ENCODE data around the gene CPPED1.
"Not testable (repeated sequence)": the region's sequence is repeated elsewhere in the genome, so short reads cannot be mapped to it uniquely, and the experiment has no call there.

The CPPED1 gene, protein sequence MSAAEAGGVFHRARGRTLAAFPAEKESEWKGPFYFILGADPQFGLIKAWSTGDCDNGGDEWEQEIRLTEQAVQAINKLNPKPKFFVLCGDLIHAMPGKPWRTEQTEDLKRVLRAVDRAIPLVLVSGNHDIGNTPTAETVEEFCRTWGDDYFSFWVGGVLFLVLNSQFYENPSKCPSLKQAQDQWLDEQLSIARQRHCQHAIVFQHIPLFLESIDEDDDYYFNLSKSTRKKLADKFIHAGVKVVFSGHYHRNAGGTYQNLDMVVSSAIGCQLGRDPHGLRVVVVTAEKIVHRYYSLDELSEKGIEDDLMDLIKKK

DNA sequence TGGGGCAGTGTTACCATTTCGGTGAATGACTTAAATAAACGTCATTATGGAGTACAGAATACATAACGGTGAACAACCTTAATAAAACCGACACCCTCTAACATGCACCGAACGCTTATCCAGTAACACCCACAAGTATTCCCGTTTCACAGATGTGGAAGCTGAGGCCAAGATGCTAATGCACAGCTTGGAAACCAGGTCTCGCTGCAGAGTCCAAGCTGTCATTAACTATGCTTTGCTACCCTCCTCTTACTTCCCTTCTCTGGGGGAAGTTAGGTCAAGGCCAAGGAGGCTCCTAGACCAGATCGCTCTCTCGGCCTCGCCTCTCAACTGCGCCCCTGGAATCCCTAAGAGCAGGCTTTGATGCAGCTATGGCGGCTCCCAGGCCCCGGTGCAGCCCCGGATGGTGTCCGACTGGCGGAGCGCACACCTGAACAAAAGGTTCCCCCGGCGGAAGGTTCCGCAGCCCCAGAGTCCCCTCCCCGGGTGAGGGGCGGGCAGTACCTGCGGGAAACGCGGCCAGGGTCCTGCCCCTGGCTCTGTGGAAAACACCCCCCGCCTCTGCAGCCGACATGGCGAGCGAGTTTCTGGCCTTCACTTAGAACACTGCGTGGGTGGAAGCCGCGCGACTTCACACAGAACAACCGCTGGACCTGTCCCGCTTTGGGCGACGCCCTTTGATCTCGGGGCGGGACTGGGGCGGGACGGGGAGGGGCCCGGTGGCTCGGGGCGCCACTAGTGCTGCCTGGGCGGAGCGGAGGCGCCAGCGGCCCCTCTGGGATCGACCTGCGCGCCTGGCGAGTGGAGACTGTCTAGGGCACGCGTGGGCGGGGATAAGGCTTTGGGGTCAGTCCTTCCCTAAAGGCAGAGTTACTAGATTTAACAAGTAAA lies at the start of gene CPPED1:
TSS of gene CPPED1 (minus strand) at position 685 of the 891 bp plus-strand sequence. CDS start at position 574, 111 bp downstream.
- peak; percentile 92 for DNase-seq (ENCODE audit: low read depth)

DNA sequence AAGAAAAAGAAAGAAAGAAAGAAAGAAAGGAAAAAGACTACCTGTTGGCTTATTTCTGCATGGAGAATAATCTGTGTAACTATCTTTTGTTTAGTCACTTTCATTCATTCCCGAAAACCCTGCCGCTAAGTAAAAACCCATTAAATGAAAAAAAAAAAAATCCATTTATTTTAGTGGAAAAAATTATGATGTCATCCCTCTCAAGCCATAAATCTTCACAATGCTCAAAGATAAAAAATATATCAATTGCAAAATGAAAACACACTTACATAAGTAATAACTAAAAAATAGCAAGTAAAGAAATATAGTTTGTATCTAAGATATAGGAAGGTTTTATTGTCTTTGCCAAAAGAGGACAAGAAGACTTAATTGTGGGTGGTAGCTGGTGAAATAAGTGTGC lies 46.5 kb upstream of the CPPED1 start:
- no peak for DNase-seq (ENCODE audit: low read depth)

DNA sequence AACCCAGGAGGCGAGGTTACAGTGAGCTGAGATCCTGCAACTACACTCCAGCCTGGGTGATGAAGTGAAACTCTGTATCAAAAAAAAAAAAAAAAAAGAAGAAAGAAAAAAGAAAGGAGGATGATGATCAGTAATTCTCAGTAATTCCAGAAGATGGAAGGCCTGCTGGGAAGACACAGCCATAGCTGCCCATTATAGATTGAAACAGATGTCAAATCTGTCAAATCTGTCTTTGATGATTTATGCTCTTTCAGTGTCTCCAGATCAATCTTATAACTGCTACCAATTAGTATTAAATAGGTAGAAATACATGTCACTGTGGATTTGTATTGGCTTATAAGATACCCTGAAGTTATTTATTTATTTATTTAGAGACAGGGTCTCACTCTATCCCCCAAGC lies 42.9 kb upstream of the CPPED1 start:
- DNase-seq (ENCODE audit: low read depth), result no peak

DNA sequence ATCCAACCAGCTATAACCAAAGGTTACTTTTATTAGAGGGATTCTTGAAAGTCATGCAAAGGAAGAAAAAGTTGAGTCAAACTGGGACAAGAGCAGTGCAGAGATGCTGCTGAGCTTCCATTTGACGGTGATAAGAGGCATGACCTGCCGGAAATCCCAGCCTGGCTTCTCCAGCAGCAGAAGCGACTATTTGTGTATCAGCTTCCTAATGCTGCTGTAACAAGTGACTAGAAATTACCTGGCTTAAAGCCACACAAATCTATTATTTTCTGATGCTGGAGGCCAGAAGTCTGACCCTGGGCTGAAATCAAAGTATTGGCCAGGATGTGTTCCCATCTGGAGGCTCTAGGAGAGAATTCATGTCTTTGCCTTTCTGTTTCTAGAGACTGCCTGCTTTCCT lies 41.6 kb upstream of the CPPED1 start:
- DNase-seq (ENCODE audit: low read depth), result no peak

DNA sequence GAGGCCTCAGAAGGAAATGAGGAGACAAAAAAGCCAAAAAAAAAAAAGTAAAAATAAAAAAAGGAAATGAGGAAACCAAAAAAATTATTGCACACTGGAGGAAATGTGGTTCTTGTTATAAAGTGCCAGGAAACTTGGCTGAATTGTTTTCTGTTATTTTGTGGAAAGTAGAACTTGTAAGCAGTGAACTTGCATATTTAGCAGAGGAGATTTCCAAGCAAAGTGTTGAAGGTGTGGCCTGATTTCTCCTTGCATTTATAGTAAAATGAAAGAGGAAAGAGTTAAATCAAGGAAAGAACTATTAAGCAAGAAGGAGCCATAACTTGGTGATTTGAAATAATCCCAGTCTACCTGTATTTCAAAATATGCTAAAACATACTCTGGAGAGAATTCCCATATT lies 34.1 kb upstream of the CPPED1 start:
- DNase-seq (ENCODE audit: low read depth), result no peak

DNA sequence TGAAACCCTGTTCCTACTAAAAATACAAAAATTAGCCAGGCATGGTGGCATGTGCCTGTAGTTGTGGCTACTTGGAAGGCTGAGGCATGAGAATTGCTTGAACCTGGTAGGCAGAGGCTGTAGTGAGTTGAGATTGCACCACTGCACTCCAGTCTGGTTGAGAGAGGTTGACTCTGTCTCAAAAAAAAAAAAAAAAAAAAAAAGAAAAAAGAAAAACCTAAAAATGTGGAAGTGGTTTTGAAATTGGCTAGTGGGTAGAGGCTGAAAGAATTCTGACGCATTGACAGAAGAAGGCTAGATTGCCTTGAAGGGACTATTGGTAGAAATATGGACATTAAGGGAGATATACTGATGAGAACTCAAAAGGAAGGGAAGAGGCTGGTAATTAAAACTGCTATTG lies 33.6 kb upstream of the CPPED1 start:
- no peak for DNase-seq (ENCODE audit: low read depth)

DNA sequence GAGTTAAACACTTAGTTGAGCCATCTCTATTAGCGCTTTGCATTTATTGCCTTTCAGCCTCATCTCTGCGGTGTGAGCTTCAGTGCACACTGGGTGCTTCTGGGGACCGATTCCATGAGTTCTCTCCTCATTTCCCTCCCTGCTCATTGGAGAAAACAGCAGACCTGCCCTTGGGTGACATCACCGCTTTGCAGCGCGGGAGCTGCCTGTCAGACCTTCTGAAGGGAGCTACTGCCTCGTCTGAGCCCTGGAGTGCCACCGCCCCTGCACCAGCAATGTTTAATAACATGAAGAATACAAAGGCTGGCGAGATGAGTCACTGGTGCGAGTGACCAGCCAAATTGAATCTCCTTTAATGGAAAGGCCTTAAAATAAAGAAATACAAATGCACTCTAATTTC lies 30.2 kb upstream of the CPPED1 start:
- DNase-seq (ENCODE audit: low read depth), result no peak

DNA sequence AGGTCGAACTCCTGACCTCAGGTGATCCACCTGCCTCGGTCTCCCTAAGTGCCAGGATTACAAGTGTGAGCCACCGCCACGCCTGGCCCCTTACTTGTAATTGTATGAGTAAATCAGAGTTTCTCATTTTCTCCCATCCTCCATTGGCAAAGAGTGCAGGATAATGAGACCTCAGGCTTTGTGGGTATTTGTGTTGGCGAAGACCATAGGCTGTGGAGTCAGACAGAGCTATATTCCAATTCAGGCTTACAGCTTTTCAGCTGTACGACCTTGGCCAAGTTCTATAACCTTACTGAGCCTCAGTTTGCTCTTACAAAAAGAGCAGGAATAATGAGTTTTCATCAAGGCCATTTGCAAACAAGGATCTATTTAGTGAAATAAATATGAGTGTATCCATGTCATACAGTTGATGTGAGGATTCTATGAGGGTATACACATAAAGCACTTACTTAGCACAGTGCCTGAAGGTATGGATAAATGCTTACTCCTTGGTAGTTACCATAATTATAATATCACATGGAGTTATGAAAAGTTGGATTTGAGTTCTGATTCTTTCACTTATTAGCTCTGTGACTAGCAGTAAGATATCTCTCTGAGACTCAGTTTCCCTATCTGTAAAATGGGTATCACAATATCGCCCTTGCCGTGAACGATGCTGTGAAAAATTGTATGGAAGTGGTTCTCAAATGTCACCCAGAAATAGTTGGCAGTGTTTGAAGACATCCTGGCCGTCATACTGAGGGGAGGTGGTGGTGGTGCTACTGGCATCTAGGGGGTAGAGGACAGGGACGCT lies 25.6 kb upstream of the CPPED1 start:
- DNase-seq (ENCODE audit: low read depth), result no peak

DNA sequence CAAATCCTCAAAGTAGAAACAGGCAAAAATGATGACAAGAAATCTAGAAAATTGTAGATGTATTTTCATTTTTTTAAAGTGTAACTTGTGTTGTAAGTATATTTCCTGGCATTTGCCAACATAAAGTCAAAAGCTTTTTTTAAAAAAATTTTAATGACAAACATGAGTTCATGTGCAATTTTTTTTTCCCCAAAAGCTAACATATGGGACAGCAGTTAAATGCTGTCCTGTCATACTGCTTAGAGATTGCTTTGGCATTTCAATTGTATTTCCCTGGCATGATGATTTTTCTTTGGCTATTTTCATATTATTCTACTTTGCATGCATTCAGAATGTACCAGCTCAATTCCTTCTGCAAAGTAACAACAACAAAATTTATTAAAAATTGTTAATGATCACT lies 24.5 kb upstream of the CPPED1 start:
- DNase-seq (ENCODE audit: low read depth), result no peak

DNA sequence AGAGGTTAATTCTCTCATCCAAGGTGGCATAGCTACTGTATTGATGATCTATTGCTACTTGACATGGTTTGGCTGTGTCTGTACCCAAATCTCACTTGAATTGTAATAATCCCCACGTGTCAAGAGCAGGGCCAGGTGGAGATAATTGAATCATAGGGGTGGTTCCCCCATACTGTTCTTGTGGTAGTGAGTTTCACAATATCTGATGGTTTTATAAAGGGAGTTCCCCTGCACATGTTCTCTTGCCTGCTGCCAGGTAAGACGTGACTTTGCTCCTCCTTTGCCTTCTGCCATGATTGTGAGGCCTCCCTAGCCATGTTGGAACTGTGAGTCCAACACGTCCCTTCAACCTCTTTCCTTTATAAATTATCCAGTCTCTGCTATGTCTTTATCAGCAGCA lies 22.9 kb upstream of the CPPED1 start:
- DNase-seq (ENCODE audit: low read depth), result no peak

DNA sequence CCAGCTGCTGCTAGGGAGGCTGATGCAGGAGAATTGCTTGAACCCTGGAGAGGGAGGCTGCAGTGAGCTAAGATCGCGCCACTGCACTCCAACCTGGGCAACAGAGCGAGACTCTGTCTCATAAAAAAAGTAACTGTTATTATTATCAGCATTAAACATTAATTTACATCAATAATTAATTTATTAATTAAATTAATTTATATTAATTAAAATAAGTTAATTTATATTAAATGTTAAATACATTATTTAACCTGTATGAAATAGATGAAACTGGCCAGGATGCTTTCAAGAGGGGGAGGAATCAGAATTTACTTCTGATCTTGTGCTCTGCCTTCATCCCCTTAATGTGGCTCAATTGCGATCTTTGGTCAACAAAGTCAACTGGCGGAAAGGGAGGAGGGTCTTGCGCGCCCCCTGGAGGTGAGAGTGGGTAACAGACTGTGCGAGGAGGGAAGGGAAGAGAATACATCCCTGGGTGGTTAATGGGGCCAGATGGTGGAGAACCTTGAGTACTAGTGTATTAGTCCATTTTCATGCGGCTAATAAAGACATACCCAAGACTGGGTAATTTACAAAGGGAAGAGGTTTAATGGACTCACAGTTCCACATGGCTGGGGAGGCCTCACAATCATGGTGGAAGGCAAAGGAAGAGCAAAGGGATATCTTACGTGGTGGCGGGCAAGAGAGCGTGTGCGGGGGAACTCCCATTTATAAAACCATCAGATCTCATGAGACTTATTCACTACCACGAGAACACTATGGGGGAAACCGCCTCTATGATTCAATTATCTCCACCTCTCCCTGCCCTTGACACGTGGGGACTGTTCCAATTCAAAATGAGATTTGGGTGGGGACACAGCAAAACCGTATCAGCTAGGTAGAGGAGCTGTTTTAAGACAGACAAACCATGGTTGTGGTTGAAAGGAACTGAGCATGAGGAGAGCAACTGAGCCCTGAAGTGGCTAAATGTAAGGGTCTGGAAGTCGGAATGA lies 15.7 kb upstream of the CPPED1 start:
- DNase-seq (ENCODE audit: low read depth), result peak; percentile 71

DNA sequence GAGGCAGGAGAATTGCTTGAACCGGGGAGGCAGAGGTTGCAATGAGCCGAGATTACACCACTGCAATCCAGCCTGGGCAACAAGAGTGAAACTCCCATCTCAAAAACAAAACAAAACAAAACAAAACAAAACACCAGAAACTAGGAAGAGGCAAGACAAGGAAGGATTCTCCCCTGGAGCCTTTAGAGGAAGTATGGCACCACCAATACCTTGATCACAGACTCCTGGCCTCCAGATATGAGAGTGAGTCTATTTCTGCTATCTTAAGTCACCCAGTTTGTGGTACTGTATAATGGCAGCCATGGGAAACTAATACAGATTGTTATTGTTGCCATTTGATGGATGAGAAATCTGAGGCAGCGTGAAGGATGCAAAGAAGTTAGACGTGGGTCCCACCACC lies 14.6 kb upstream of the CPPED1 start:
- DNase-seq (ENCODE audit: low read depth), result no peak

DNA sequence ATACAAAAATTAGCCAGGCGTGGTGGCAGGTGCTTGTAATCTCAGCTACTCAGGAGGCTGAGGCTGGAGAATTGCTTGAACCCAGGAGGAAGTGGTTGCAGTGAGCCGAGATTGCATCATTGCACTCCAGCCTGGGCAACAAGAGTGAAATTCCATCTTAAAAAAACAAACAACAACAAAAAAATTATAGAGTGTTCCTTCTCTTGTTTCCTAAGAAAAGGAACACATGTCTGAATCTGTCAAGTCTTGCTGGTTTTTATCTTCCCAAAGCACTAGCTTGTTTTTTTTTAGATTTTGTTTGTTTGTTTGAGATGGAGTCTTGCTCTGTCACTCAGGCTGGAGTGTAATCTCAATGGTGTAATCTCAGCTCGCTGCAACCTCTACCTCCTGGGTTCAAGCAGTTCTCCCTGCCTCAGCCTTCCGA lies 13.1 kb upstream of the CPPED1 start:
- DNase-seq (ENCODE audit: low read depth), result not testable (repeated sequence)

DNA sequence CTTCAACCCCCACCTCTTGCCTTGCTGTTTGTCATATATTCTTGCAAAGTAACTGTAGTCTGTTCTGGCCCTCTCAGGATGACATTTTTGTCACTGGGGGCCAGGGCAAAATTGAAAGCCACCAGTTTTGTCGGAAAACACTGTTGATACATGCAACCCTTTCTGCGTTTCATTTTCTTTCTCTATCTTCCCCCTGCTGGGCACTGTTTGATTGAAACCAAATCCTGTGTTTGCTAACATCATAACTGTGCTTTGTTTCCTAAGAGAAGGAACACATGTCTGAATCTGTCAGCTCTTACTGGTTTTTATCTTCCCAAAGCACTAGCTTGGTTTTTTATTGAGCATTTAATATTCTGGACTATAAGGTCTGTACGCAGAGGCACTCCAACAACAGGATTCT lies 11.7 kb upstream of the CPPED1 start:
- no peak for DNase-seq (ENCODE audit: low read depth)

DNA sequence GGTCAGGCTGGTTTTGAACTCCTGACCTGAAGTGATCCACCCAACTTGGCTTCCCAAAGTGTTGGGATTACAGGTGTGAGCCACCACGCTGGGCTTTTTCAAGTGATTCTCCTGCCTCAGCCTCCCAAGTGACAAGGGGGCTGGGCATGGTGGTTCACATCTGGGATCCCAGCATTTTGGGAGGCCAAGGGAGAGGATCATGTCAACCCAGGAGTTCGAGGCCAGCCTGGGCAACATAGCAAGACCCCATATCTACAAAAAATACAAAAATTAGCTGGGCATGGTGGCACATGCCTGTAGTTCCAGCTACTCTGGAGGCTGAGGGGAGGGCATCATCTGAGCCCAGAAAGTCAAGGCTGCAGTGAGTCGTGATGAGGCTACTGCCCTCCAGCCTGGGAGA lies 10.0 kb upstream of the CPPED1 start:
- not testable (repeated sequence) for DNase-seq (ENCODE audit: low read depth)

DNA sequence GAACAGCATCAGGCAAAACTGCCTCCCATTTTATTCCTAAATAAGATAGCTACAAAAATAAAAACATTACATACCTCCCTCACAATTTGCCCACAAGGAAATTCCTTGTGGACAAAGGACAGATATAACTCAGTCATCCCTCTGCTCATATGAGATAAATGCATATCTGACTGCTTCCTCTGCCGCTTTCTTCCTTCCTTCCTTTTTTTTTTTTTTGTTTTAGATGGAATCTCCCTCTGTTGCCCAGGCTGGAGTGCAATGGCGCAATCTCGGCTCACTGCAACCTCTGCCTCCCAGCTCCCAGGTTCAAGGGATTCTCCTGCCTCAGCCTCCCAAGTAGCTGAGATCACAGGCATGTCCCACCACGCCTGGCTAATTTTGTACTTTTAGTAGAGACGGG lies 9.6 kb upstream of the CPPED1 start:
- DNase-seq (ENCODE audit: low read depth), result not testable (repeated sequence)

DNA sequence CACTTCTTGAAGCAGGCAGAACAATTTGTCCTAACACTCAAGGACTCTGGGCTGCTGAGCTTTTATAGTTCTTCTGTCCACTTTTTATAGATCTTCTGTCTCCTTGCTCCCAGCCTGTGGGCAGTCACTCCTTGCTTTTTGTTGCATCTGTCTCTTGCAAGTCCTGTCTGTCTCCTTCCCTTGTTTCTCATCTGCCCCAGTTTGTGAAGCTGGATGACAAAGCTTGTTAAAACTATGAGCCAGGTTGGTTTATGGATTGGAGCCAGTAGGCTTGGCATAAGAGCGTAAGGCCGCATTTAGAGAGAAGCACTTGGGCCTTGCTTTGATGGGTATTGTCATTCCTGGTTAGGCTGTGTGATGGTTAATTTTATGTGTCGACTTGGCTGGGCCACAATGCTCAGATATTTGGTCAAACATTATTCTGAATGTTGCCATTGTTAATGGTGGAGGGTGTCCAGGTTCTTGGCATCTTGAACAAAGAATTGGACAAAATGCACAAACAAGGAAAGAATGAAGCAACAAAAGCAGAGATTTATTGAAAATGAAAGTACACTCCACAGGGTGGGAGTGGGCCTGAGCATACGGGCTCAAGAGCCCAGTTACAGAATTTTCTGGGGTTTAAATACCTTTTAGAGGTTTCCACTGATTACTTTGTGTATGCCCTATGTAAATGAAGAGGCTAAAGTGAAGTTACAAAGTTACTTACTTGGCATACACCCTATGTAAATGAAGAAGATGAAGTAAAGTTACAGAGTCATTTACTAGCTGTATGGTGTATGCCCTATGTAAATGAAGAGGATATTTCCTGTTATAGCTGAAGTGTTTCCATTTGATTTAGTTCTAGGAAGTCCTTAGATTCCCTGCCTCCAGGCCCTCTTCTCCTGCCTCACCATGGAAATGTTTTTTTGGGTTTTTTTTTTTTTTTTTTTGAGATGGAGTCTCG lies 8.0 kb upstream of the CPPED1 start:
- DNase-seq (ENCODE audit: low read depth), result no peak

DNA sequence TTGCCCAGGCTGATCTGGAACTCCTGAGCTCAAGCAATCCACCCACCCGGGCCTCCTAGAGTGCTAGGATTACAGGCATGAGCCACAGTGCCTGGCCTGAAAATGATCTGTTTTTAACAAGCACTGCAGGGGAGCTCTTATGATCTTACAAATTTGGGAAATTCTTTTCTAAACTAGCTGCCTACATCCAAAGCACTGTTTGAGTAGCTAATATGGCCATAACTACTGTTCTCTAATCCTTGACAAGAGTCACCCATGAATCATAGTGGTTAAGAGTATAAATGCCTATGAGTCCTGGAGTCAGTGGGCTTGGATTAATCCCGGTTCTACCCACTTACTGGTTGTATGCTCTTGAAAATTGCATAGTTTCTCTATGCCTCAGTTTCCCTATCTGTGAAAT lies 1.4 kb upstream of the CPPED1 start:
- no peak for DNase-seq (ENCODE audit: low read depth)

DNA sequence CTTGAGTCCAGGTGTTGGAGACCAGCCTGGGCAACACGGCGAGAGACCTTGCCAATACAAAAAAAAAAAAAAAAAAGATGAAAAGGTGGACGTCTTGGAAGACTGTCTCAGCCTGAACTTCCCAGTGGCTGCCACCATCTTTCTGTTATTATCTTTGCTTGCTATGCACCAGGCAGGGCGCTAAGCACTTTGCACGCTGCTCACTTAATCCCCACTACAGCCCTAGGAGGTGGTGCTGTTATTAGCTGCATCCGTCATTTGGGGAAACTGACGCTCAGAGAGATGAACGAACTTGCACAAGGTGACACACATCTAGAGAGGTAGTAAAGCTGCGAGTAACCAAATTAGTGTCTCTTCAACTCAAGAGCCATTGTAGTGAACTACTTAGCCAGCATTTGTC lies 708 bp upstream of the CPPED1 start:
- DNase-seq (ENCODE audit: low read depth), result no peak

DNA sequence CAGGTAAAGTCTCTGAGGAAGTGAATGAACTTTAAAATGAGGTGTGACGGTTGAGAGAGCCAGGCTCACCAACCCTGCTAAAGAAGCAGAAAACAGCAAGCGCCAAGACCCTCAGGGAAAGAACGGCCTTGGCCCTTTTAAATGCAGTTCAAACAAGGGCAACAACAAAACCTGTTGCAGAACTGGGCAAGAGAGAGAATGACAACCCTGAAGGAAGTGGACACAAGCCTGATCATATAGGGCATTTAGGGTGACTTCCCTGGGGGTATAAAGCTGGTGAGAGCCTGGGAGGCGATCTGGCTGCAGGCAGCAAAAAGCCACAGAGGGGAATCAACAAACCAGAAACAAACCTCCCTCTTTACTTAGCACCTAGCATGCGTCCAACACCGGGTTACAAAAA lies 1.0 kb downstream of the CPPED1 start:
- no peak for DNase-seq (ENCODE audit: low read depth)
